ENCODE measurements around the gene KLHL26.

Gene KLHL26, protein sequence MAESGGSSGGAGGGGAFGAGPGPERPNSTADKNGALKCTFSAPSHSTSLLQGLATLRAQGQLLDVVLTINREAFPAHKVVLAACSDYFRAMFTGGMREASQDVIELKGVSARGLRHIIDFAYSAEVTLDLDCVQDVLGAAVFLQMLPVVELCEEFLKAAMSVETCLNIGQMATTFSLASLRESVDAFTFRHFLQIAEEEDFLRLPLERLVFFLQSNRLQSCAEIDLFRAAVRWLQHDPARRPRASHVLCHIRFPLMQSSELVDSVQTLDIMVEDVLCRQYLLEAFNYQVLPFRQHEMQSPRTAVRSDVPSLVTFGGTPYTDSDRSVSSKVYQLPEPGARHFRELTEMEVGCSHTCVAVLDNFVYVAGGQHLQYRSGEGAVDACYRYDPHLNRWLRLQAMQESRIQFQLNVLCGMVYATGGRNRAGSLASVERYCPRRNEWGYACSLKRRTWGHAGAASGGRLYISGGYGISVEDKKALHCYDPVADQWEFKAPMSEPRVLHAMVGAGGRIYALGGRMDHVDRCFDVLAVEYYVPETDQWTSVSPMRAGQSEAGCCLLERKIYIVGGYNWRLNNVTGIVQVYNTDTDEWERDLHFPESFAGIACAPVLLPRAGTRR

DNA sequence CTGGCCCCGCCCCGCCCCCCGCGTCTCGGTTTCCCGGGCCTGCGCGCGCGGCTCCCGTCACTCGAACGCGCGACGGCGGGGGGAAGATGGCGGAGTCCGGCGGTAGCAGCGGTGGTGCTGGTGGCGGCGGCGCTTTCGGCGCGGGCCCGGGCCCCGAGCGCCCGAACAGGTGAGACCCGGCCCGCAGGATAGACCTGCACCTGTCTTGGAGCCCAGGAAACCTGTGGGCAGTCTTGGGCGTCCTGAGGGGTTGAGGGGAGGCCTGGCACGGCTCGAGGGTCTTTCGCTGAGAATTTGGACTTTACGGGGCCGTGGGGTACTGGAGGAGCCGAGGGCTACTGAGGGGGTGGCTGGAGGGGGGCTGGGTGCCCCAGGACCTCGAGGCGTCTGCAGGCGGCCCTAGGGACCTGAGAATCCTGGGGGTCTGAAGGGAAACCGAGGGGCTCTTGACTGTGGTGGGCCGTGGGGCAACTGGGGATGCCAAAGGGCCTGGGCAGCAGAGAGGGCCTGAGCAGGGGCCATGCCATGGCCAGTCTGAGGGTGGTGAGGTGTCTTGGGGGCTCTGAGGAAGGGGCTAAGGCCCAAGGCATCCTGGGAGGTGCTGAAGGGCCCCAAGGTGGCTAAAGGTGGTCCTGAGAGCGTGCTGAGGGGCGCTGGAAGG lies at the start of gene KLHL26:
Gene KLHL26, plus strand, starts transcription at position 60 of the 661 bp plus-strand sequence. Its CDS starts 27 bp downstream, at position 87.
- TF ChIP-seq, protein P1, sequence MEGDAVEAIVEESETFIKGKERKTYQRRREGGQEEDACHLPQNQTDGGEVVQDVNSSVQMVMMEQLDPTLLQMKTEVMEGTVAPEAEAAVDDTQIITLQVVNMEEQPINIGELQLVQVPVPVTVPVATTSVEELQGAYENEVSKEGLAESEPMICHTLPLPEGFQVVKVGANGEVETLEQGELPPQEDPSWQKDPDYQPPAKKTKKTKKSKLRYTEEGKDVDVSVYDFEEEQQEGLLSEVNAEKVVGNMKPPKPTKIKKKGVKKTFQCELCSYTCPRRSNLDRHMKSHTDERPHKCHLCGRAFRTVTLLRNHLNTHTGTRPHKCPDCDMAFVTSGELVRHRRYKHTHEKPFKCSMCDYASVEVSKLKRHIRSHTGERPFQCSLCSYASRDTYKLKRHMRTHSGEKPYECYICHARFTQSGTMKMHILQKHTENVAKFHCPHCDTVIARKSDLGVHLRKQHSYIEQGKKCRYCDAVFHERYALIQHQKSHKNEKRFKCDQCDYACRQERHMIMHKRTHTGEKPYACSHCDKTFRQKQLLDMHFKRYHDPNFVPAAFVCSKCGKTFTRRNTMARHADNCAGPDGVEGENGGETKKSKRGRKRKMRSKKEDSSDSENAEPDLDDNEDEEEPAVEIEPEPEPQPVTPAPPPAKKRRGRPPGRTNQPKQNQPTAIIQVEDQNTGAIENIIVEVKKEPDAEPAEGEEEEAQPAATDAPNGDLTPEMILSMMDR (IDR thresholded peaks at IDR 0.05) = no peak
- peak within 1 kb of the TSS; percentile 86 to 91 for H3K27ac ChIP-seq
- H3K4me3 ChIP-seq = peak within 1 kb of the TSS; percentile 78
- peak; percentile 77 for DNase-seq (ENCODE audit: low spot score)

DNA sequence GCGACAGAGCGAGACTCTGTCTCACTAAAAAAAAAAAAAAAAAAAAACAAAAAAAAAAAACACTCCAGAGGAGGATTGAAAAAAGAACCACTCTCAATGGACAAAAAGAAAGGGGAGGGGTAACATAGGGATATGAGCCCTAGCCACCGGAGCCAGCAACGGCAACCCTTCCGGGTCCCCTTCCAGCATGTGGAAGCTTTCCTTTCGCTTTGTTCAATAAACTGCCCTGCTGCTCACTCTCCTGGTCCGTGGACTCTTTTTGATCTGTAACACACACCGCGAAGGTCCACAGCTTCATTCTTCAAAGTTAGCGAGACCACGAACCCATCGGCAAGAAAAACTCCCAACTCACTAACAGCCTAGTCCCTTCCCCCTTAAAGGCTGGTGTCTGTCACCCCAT lies 49.3 kb upstream of the KLHL26 start:
- no peak for DNase-seq (ENCODE audit: low spot score)
- Histone ChIP-seq H3K4me3 (no peak overlapping the region), H3K27ac (peak overlapping the region in 1 of 2 donors; percentile 94)
- TF ChIP-seq, protein P1 (IDR thresholded peaks at IDR 0.05) = no peak

DNA sequence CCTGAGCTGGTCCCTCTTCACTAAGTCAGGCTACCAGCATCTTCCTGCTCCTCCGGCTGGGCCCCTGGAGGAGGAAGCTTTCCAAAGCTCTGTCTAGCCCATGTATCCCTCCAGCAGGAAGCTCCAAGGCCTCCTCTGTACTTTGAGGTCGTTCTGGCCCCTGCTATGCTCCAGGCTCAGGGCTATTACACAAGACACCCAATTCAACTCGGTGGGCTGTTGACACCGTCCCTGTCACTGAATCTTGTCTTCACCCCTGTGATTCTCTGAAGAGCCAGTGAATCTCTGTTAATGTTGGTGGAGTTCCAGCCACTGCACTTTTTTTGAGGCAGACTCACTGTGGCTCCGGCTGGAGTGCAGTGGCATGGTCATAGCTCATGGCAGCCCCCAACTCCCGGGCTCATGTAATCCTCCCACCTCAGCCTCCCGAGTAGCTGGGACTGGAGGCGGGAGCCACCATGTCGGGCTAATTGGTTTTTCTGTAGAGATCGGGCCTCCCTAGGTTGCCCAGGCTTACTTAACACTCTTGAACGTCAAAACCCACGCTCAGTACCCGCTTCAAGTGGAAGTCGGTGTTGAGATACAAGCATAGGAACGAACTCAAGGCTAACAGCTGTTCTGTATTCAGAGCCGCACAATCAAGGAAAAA lies 48.7 kb upstream of the KLHL26 start:
- Histone ChIP-seq H3K4me3 (peak overlapping the region; percentile 95), H3K27ac (peak overlapping the region; percentile 72 to 94)
- no peak for DNase-seq (ENCODE audit: low spot score)
- TF ChIP-seq, protein P1 (IDR thresholded peaks at IDR 0.05) = no peak

DNA sequence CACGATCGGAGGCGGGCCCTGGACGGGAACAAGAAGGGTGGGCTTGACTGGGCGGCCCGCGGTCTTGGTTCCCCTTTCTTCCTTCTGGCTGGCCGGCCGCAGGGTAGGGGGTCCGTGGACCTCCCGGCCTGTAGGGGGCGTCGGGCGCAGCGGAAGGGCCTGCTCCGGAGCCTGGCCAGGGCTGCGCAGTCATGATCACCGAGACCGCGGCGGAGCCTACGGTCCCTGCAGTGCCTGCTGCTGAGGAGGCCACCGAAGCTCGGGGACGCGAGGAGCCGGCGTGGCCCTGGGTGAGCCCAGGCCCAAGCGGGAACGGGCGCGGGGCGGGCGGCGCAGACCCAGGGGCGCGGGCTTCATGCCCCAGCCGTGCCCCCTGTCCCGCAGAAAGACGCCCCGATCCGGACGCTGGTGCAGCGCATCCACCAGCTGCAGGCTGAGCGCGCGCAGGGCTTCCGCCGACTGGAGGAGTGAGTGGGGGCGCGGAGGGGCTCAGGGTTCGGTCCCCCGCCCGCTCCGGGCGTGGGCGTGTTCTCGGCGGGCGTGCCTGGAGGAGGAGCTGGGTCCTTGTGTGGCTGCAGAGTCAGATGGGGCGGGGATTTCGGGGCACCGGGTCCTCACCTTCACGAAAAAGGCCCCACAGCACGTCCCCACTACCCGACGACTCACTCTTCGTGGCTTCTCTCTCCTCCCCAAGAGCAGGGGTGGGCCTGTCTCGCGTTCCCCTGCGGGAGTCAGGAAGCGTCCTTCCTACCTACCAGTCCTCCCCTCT lies 48.0 kb upstream of the KLHL26 start, which contains the start of gene REX1BD:
Gene REX1BD, plus strand, starts transcription at position 188 of the 769 bp plus-strand sequence. Its CDS starts 4 bp downstream, at position 192.
- Histone ChIP-seq H3K27ac (peak within 1 kb of the TSS; percentile 72 to 94), H3K4me3 (peak within 1 kb of the TSS; percentile 95)
- peak; percentile 89 for DNase-seq (ENCODE audit: low spot score)
- TF ChIP-seq, protein P1 (IDR thresholded peaks at IDR 0.05) = peak; percentile 66

DNA sequence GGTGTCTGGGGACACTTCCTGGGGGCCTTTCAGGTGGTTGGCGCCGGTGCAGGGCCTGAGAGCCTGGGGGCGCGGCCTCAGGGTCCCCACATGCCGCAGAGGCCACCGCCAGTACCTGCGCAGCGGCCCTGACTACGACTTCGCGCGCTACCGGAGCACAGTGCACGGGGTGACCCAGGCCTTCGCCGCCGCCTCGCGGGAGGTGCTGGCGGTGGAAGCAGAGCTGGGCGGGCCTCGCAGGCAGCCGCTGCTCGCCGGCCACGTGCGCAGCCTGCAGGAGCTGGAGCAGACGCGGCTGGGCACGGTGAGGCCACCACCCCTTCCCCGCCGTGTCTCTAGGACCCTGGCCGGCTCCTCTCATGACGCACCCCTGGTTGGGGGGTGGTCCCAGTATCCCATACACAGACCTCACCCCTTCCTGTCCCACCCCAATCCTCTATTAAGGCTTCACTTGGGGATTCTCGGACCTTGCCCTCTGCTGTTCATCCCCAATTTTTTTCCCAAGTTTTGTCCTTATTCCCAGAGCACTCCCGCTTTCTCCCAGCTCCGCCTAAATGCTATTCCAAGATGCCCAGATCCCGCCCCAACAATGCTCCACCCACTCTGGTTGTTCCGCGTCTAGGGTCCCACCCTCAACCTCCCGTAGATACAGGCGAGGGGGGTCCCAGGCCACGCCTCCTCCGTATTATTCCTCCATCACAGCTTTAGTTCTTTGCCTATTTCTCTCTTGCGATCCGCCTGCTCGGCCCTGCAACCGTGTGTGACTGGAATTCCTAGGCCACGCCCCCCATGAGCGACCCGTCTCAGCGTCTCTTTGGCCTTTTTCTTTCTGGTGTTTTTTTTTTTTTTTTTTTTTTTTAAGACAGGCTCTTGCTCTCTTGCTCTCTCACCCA lies 47.2 kb upstream of the KLHL26 start:
- DNase-seq (ENCODE audit: low spot score) = no peak
- Histone ChIP-seq H3K4me3 (peak overlapping the region; percentile 95), H3K27ac (peak overlapping the region; percentile 72 to 94)
- TF ChIP-seq, protein P1 (IDR thresholded peaks at IDR 0.05) = peak; percentile 6
